WTC11 (cell line): ENCODE data around the gene KBTBD2. TPM values are rescaled to one million over a fixed set of nuclear protein-coding genes. Genes with fewer than 3 reads are reported as not detected.

Source experiments
- ATAC-seq: fragments of 200-7000 bp; cut with Tn5 transposase; 2 replicates; pipeline ENCODE4 v1.10.0; 2021; ENCODE audit warnings: mild to moderate bottlenecking, moderate library complexity
- CTCF ChIA-PET: fragments of 300-600 bp; sonication (Branson Sonifier 250); formaldehyde crosslinking; loops from one replicate; lab custom pipeline; 2021; ENCODE audit warnings: antibody characterized with exemption; lab: Charles Lee
- POLR2A ChIA-PET: fragments of 350-600 bp; sonication (Branson Sonifier 250); formaldehyde crosslinking; loops from one replicate; lab custom pipeline; 2021; ENCODE audit warnings: antibody characterized with exemption; lab: Charles Lee
- DNase-seq: peaks from one replicate; pipeline ENCODE4 v3.0.0; 2021; ENCODE audit warnings: low spot score
- H3K27ac Mint-ChIP-seq: 2 replicates; pipeline ENCODE4 v1.8.0; 2021; ENCODE audit warnings: mixed read lengths
- H3K27me3 Mint-ChIP-seq: 2 replicates; pipeline ENCODE4 v1.8.0; 2021; ENCODE audit warnings: low read depth, mild to moderate bottlenecking, moderate library complexity, mixed read lengths
- H3K36me3 Mint-ChIP-seq: 2 replicates; pipeline ENCODE4 v1.8.0; 2021; ENCODE audit warnings: mixed read lengths
- H3K4me1 Mint-ChIP-seq: 2 replicates; pipeline ENCODE4 v1.8.0; 2022; ENCODE audit warnings: mixed read lengths
- H3K4me3 Mint-ChIP-seq: 2 replicates; pipeline ENCODE4 v1.8.0; 2021; ENCODE audit warnings: mild to moderate bottlenecking, moderate library complexity, mixed read lengths
- H3K9me3 Mint-ChIP-seq: 2 replicates; pipeline ENCODE4 v1.8.0; 2021; ENCODE audit warnings: mixed read lengths
- ATF2 ChIP-seq: sonication (generic); formaldehyde crosslinking; IDR thresholded peaks from 2 replicates; pipeline ENCODE4 v1.8.1; 2022; ENCODE audit warnings: low read depth, missing genetic modification reagents, borderline replicate concordance
- ATF3 ChIP-seq: sonication (generic); formaldehyde crosslinking; conservative IDR thresholded peaks from 2 replicates; pipeline ENCODE4 v1.8.1; 2022; ENCODE audit warnings: mild to moderate bottlenecking, missing genetic modification reagents
- CBFB ChIP-seq: sonication (generic); formaldehyde crosslinking; IDR thresholded peaks from 2 replicates; pipeline ENCODE4 v1.8.1; 2022; ENCODE audit warnings: mild to moderate bottlenecking, low read depth, missing genetic modification reagents
- CREM ChIP-seq: sonication (generic); formaldehyde crosslinking; IDR thresholded peaks from 2 replicates; pipeline ENCODE4 v1.8.1; 2022; ENCODE audit warnings: mild to moderate bottlenecking, missing genetic modification reagents, moderate library complexity
- ESRRA ChIP-seq: sonication (generic); formaldehyde crosslinking; IDR thresholded peaks from 2 replicates; pipeline ENCODE4 v1.8.1; 2022; ENCODE audit warnings: mild to moderate bottlenecking, missing genetic modification reagents, borderline replicate concordance
- HMGA2 ChIP-seq: fragments of 250-450 bp; sonication (Bioruptor Pico); IDR thresholded peaks from 2 replicates; pipeline ENCODE4 v1.4.0; 2021; ENCODE audit warnings: mild to moderate bottlenecking, moderate library complexity
- NR1H2 ChIP-seq: sonication (generic); formaldehyde crosslinking; IDR thresholded peaks from 2 replicates; pipeline ENCODE4 v1.9.0; 2021; ENCODE audit warnings: mild to moderate bottlenecking, moderate library complexity, missing genetic modification reagents
- SP1 ChIP-seq: sonication (generic); formaldehyde crosslinking; conservative IDR thresholded peaks from 2 replicates; pipeline ENCODE4 v1.8.1; 2022; ENCODE audit warnings: missing genetic modification reagents
- STAT6 ChIP-seq: sonication (generic); formaldehyde crosslinking; conservative IDR thresholded peaks from 2 replicates; pipeline ENCODE4 v1.8.1; 2023; ENCODE audit warnings: mild to moderate bottlenecking, low read depth, missing genetic modification reagents, moderate library complexity
- TEAD1 ChIP-seq: sonication (generic); formaldehyde crosslinking; IDR thresholded peaks from 2 replicates; pipeline ENCODE4 v1.8.0; 2022; ENCODE audit warnings: mild to moderate bottlenecking, missing genetic modification reagents
- TP53 ChIP-seq: sonication (generic); formaldehyde crosslinking; IDR thresholded peaks from 2 replicates; pipeline ENCODE4 v1.8.1; 2023; ENCODE audit warnings: mild to moderate bottlenecking, missing genetic modification reagents
- ZNF396 ChIP-seq: fragments of 250-450 bp; sonication (Bioruptor Pico); IDR thresholded peaks from 2 replicates; pipeline ENCODE4 v1.8.0; 2021; ENCODE audit warnings: mild to moderate bottlenecking, moderate library complexity, borderline replicate concordance
- ZNF416 ChIP-seq: fragments of 250-450 bp; sonication (Bioruptor Pico); IDR thresholded peaks from 2 replicates; pipeline ENCODE4 v1.9.0; 2021; ENCODE audit warnings: mild to moderate bottlenecking, inconsistent platforms
- total RNA-seq: library from RNA; stranded (reverse); gene quantifications from 3 replicates; pipeline ENCODE4 v1.2.3, GENCODE V29; 2021
- TF ChIP-seq, protein P1 (sequence below): sonication (generic); formaldehyde crosslinking; IDR thresholded peaks from 2 replicates; pipeline ENCODE4 v1.8.1; 2023; ENCODE audit warnings: mild to moderate bottlenecking, missing genetic modification reagents, moderate library complexity
- TF ChIP-seq, protein P2 (sequence below): sonication (generic); formaldehyde crosslinking; IDR thresholded peaks from 2 replicates; pipeline ENCODE4 v1.8.0; 2023; ENCODE audit warnings: mild to moderate bottlenecking, missing genetic modification reagents

KBTBD2 gene
- total RNA-seq, 1 experiment from 2014 or later: 29.7 TPM

DNA sequence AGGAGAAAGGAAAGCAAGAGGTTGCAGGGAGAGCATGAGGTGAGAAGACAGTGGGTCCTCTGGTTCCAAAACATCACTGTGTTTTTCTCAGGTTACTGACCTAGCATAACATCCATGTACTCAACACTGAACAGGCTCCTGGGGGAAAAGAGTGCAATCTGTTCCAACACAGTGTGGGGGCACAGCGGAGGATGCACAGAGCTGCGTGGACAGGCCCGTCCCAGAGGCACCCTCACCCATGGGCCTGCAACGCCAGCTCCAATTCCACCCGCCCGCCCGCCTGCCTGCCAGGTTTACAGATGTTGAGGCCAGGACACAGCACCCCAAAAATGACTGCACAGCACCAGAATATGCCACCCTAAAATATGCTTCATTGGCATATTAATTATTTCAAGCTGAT, 38.8 kb upstream of the KBTBD2 start (continued):
- TF ChIP-seq ATF2 (CRISPR knock-in tag) (no peak), HMGA2 (no peak), ESRRA (no peak)

- Mint-ChIP-seq H3K36me3 (no peaks in the 10 kb centered on the region), H3K27me3 (peaks cover 99% of the 10 kb centered on the region), H3K4me3 (no peak overlapping the region), H3K9me3 (no peaks in the 10 kb centered on the region), H3K4me1 (no peaks in the 10 kb centered on the region), H3K27ac (no peak overlapping the region)
- no peak for DNase-seq
- TF ChIP-seq SP1 (no peak), STAT6 (no peak), CBFB (CRISPR knock-in tag) (no peak)
- TF ChIP-seq, protein P1, sequence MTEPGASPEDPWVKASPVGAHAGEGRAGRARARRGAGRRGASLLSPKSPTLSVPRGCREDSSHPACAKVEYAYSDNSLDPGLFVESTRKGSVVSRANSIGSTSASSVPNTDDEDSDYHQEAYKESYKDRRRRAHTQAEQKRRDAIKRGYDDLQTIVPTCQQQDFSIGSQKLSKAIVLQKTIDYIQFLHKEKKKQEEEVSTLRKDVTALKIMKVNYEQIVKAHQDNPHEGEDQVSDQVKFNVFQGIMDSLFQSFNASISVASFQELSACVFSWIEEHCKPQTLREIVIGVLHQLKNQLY (CRISPR knock-in tag): no peak
- CTCF ChIA-PET: interaction anchor here (1.2 to 1.6 kb wide), 2 partner anchors 83 to 129 kb away, joined by 3 to 5 read pairs; no protein-coding TSS in a partner anchor
- POLR2A ChIA-PET: no interaction called here
- no peak for ATAC-seq
Measured at GRCh38 chr7:32929430-32930143, 38.0 kb upstream of the KBTBD2 start.

GRCh38 chr7:32928785-32929298, 37.3 kb upstream of the KBTBD2 start:
- no peak overlapping the region for H3K4me3 Mint-ChIP-seq
- ATAC-seq: no peak
- CTCF ChIA-PET: interaction anchor here (1.2 to 1.6 kb wide), 2 partner anchors 82 to 128 kb away, joined by 3 to 5 read pairs; no protein-coding TSS in a partner anchor

More at GRCh38 chr7:32928785-32929298, 37.3 kb upstream of the KBTBD2 start:
- TF ChIP-seq, protein P2, sequence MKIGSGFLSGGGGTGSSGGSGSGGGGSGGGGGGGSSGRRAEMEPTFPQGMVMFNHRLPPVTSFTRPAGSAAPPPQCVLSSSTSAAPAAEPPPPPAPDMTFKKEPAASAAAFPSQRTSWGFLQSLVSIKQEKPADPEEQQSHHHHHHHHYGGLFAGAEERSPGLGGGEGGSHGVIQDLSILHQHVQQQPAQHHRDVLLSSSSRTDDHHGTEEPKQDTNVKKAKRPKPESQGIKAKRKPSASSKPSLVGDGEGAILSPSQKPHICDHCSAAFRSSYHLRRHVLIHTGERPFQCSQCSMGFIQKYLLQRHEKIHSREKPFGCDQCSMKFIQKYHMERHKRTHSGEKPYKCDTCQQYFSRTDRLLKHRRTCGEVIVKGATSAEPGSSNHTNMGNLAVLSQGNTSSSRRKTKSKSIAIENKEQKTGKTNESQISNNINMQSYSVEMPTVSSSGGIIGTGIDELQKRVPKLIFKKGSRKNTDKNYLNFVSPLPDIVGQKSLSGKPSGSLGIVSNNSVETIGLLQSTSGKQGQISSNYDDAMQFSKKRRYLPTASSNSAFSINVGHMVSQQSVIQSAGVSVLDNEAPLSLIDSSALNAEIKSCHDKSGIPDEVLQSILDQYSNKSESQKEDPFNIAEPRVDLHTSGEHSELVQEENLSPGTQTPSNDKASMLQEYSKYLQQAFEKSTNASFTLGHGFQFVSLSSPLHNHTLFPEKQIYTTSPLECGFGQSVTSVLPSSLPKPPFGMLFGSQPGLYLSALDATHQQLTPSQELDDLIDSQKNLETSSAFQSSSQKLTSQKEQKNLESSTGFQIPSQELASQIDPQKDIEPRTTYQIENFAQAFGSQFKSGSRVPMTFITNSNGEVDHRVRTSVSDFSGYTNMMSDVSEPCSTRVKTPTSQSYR (CRISPR knock-in tag): no peak
- TF ChIP-seq ZNF416 (CRISPR knock-in tag) (no peak), ZNF396 (no peak), ATF3 (no peak), TEAD1 (CRISPR knock-in tag) (no peak), NR1H2 (CRISPR knock-in tag) (no peak), CREM (CRISPR knock-in tag) (no peak), TP53 (CRISPR knock-in tag) (no peak), HMGA2 (no peak)
- Mint-ChIP-seq H3K27ac (no peak overlapping the region), H3K9me3 (no peaks in the 10 kb centered on the region), H3K36me3 (no peaks in the 10 kb centered on the region), H3K27me3 (peaks cover 95% of the 10 kb centered on the region), H3K4me1 (no peaks in the 10 kb centered on the region)
- no peak for DNase-seq
- POLR2A ChIA-PET: no interaction called here
